ENCODE measurements around the gene GAS6.

GRCh38 chr13:113860665-113861432, 3.0 kb downstream of the GAS6 start:
- TF ChIP-seq BHLHE40 (IDR thresholded peaks at IDR 0.05; ENCODE audit: borderline replicate concordance) (no peak), SP1 (IDR thresholded peaks at IDR 0.05) (no peak), SUZ12 (IDR thresholded peaks at IDR 0.05) (no peak), ARNT (IDR thresholded peaks at IDR 0.05) (no peak)
